NT2/D1 (cell line): ENCODE results near the gene PBX1.

Source experiments
- SUZ12 ChIP-seq: IDR thresholded peaks from 2 replicates; pipeline ENCODE4 v1.6.1; 2011; ENCODE audit not compliant: insufficient read length, insufficient read depth; ENCODE audit errors: extremely low read depth
- YY1 ChIP-seq: IDR thresholded peaks from 2 replicates; pipeline ENCODE4 v1.6.1; 2011; ENCODE audit not compliant: insufficient read length, insufficient read depth
- ZNF274 ChIP-seq: IDR thresholded peaks from 2 replicates; pipeline ENCODE4 v1.6.1; 2011; ENCODE audit warnings: mild to moderate bottlenecking, low read depth, low read length

DNA sequence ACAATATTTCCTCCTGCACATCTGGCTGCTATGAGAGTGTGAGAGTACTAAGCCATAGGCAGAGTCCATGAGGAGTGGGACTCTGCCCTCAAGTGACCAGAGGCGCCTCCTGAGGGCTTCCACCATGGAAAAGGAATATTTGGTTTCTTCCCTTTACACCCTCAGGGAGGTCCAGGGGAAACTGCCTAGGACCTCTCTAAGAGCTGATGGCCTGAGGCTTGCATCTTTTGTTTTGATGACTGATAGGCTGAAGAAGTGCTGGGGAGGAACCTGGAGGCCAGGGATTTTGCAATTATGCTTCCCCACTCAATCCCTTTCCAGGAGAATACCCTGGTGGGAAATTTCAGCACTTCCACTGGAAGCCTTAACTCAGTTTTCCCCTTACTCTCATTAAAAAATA lies 111.0 kb downstream of the PBX1 start:
- TF ChIP-seq ZNF274 (no peak), YY1 (no peak), SUZ12 (no peak)
